DND-41 (cell line): ENCODE measurements around the gene SLC40A1.

Source experiments
- ATAC-seq: fragments of 200-7000 bp; cut with Tn5 transposase; 3 replicates; pipeline ENCODE4 v1.9.1; 2021; ENCODE audit warnings: low read depth; ENCODE audit not compliant: insufficient read depth
- DNase-seq: peaks from one replicate; pipeline ENCODE4 v3.0.0-alpha.2; 2020
- H2AFZ ChIP-seq: 2 replicates; pipeline ENCODE4 v1.6.0; 2012; ENCODE audit warnings: low read depth, low read length
- H3K27ac ChIP-seq: 2 replicates; pipeline ENCODE4 v1.5.1; 2012; ENCODE audit warnings: low read length, inconsistent platforms
- H3K27me3 ChIP-seq: fragments of 200-600 bp; sonication (generic); 2 replicates; pipeline ENCODE4 v1.6.0; 2012; ENCODE audit warnings: low read length, mild to moderate bottlenecking, inconsistent platforms; ENCODE audit not compliant: insufficient read depth, poor library complexity
- H3K36me3 ChIP-seq: 2 replicates; pipeline ENCODE4 v1.5.1; 2012; ENCODE audit warnings: low read length, inconsistent platforms; ENCODE audit not compliant: insufficient read depth
- H3K4me1 ChIP-seq: 2 replicates; pipeline ENCODE4 v1.5.1; 2012; ENCODE audit warnings: mild to moderate bottlenecking, low read length; ENCODE audit not compliant: insufficient read depth
- H3K4me2 ChIP-seq: 2 replicates; pipeline ENCODE4 v1.6.0; 2012; ENCODE audit warnings: mild to moderate bottlenecking, moderate library complexity, low read length, inconsistent platforms; ENCODE audit not compliant: insufficient read depth
- H3K4me3 ChIP-seq, 2 experiments: fragments of 200-600 bp in 1 of 2; shearing (Covaris generic) in 1 of 2; 2 replicates each; pipeline ENCODE4 v1.5.1; 2012 to 2016; ENCODE audit warnings: inconsistent platforms in 2 of 2, low read length in 2 of 2, mild to moderate bottlenecking in 2 of 2, low read depth in 1 of 2, moderate library complexity in 1 of 2
- H3K79me2 ChIP-seq: 2 replicates; pipeline ENCODE4 v1.6.0; 2012; ENCODE audit warnings: low read length, inconsistent platforms; ENCODE audit not compliant: insufficient read depth
- H3K9ac ChIP-seq: 2 replicates; pipeline ENCODE4 v1.6.0; 2012; ENCODE audit warnings: low read depth, mild to moderate bottlenecking, inconsistent platforms, low read length, moderate library complexity
- H3K9me3 ChIP-seq: 2 replicates; pipeline ENCODE4 v1.5.1; 2012; ENCODE audit warnings: low read length, moderate library complexity, mild to moderate bottlenecking, inconsistent platforms; ENCODE audit not compliant: insufficient read depth, severe bottlenecking
- H4K20me1 ChIP-seq: 2 replicates; pipeline ENCODE4 v1.6.0; 2012; ENCODE audit warnings: low read length; ENCODE audit not compliant: insufficient read depth
- CTCF ChIP-seq: IDR thresholded peaks from 2 replicates; pipeline ENCODE4 v1.5.1; 2012; ENCODE audit warnings: borderline replicate concordance, low read length, moderate library complexity, mild to moderate bottlenecking; ENCODE audit not compliant: poor library complexity, severe bottlenecking; ENCODE audit errors: extremely low read depth
- EZH2 ChIP-seq: IDR thresholded peaks from 3 replicates; pipeline ENCODE4 v1.6.1; 2012; ENCODE audit warnings: borderline replicate concordance, low read depth, mild to moderate bottlenecking, moderate library complexity, low read length, inconsistent platforms; ENCODE audit not compliant: severe bottlenecking

The SLC40A1 gene

GRCh38 chr2:189548666-189549448, 31.7 kb downstream of the SLC40A1 start:
- H3K4me3 ChIP-seq: no peak overlapping the region
- no peak overlapping the region for H3K27ac ChIP-seq
- no peaks in the 10 kb centered on the region for H3K79me2 ChIP-seq
- H3K4me2 ChIP-seq: no peak overlapping the region
- no peaks in the 10 kb centered on the region for H3K36me3 ChIP-seq
- no peak overlapping the region for H3K9ac ChIP-seq
- H3K27me3 ChIP-seq: no peaks in the 10 kb centered on the region
- H3K9me3 ChIP-seq: no peaks in the 10 kb centered on the region
- ATAC-seq (peak; percentile 49; the same call in 2 of the 3 replicates), DNase-seq (no peak)
- H2AFZ ChIP-seq: no peak overlapping the region
- peaks cover 10% of the 10 kb centered on the region; the same call in 1 of the 2 replicates for H3K4me1 ChIP-seq
- H4K20me1 ChIP-seq: no peaks in the 10 kb centered on the region
- no peak for TF ChIP-seq CTCF
- TF ChIP-seq EZH2: no peak

DNA sequence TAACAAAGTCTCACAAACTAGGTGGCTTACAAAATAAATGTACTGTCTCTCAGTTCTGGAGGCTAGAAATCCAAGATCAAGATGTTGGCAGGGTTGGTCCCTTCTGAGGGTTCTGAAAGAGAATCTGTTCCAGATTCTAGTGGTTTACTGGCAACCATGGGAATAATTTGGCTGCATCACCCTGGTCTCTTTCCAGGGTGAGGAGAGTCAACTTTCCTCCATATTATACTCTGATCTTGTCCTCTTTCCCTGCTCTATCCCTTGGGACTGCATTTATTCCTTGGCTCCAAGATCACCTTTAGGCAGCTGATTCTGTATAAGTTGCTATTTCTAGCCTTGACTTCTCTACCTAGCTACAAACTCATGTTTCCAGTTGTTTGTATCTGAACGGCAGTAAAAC, 35.2 kb downstream of the SLC40A1 start:
- Histone ChIP-seq H3K9ac (no peak overlapping the region), H3K9me3 (no peaks in the 10 kb centered on the region), H3K79me2 (no peaks in the 10 kb centered on the region), H4K20me1 (no peaks in the 10 kb centered on the region), H3K27me3 (no peaks in the 10 kb centered on the region), H2AFZ (no peak overlapping the region), H3K4me1 (peaks cover 10% of the 10 kb centered on the region; the same call in 1 of the 2 replicates), H3K36me3 (no peaks in the 10 kb centered on the region), H3K27ac (no peak overlapping the region), H3K4me3 (no peak overlapping the region), H3K4me2 (no peak overlapping the region)
- TF ChIP-seq CTCF: no peak
- no peak for TF ChIP-seq EZH2
- DNase-seq (no peak), ATAC-seq (no peak)

- no peak overlapping the region for H3K9ac ChIP-seq
- H3K36me3 ChIP-seq: no peaks in the 10 kb centered on the region
- H2AFZ ChIP-seq: no peak overlapping the region
- H3K4me2 ChIP-seq: no peak overlapping the region
- H4K20me1 ChIP-seq: no peaks in the 10 kb centered on the region
- H3K27ac ChIP-seq: no peak overlapping the region
- no peak for TF ChIP-seq EZH2
- no peak for TF ChIP-seq CTCF
- DNase-seq: no peak
- peaks cover 9% of the 10 kb centered on the region; the same call in 1 of the 2 replicates for H3K4me1 ChIP-seq
- ATAC-seq: no peak
- no peaks in the 10 kb centered on the region for H3K9me3 ChIP-seq
- H3K4me3 ChIP-seq: no peak overlapping the region
- no peaks in the 10 kb centered on the region for H3K79me2 ChIP-seq
- no peaks in the 10 kb centered on the region for H3K27me3 ChIP-seq
Measured at GRCh38 chr2:189544318-189545042, 36.1 kb downstream of the SLC40A1 start.
